GM10266 (cell line): ENCODE data around the gene P2RX4.

Experiments
- DNase-seq: peaks from one replicate; pipeline ENCODE4 v3.0.0; 2012; ENCODE audit errors: extremely low spot score
- TF ChIP-seq, protein P1 (sequence below): IDR thresholded peaks from 2 replicates; pipeline ENCODE4 v1.5.1; 2012; ENCODE audit warnings: mild to moderate bottlenecking, low read depth; ENCODE audit not compliant: control insufficient read depth, insufficient read depth; ENCODE audit errors: missing control alignments

The P2RX4 gene

DNA sequence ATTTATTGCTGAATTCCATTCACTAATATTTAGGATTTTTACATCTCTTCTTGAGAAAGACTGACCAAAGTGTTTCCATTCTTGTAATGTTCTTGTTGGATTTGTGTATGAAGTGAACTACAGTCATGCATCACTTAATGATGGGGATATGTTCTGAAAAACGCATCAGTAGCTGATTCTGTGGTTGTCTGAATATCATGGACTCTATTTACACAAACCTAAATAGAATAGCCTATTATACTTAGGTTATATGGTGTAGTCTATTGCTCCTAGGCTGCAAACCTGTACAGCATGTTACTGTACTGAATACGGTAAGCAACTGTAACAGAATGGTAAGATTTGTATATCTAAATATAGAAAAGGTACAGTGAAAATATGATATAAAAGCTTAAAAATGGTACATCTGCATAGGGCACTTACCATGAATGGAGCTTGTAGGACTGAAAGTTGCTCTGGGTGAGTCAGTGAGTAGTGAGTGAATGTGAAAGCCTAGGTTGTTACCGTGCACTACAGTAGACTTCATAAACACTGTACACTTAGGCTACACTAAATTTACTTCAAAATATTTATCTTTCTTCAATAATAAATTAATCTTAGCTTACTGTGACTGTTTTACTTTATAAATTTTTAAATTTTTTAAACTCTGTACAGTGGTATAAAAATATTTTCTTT is 27.6 kb upstream of the P2RX4 start:
- DNase-seq, result no peak
- TF ChIP-seq, protein P1, sequence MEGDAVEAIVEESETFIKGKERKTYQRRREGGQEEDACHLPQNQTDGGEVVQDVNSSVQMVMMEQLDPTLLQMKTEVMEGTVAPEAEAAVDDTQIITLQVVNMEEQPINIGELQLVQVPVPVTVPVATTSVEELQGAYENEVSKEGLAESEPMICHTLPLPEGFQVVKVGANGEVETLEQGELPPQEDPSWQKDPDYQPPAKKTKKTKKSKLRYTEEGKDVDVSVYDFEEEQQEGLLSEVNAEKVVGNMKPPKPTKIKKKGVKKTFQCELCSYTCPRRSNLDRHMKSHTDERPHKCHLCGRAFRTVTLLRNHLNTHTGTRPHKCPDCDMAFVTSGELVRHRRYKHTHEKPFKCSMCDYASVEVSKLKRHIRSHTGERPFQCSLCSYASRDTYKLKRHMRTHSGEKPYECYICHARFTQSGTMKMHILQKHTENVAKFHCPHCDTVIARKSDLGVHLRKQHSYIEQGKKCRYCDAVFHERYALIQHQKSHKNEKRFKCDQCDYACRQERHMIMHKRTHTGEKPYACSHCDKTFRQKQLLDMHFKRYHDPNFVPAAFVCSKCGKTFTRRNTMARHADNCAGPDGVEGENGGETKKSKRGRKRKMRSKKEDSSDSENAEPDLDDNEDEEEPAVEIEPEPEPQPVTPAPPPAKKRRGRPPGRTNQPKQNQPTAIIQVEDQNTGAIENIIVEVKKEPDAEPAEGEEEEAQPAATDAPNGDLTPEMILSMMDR, result no peak

DNA sequence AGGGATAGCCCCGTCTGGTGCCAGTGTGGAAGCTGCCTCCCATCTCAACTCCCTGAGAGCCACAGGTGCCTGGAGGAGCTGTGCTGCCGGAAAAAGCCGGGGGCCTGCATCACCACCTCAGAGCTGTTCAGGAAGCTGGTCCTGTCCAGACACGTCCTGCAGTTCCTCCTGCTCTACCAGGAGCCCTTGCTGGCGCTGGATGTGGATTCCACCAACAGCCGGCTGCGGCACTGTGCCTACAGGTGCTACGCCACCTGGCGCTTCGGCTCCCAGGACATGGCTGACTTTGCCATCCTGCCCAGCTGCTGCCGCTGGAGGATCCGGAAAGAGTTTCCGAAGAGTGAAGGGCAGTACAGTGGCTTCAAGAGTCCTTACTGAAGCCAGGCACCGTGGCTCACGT is 25.5 kb upstream of the P2RX4 start:
- DNase-seq, result no peak
- TF ChIP-seq, protein P1, result no peak

DNA sequence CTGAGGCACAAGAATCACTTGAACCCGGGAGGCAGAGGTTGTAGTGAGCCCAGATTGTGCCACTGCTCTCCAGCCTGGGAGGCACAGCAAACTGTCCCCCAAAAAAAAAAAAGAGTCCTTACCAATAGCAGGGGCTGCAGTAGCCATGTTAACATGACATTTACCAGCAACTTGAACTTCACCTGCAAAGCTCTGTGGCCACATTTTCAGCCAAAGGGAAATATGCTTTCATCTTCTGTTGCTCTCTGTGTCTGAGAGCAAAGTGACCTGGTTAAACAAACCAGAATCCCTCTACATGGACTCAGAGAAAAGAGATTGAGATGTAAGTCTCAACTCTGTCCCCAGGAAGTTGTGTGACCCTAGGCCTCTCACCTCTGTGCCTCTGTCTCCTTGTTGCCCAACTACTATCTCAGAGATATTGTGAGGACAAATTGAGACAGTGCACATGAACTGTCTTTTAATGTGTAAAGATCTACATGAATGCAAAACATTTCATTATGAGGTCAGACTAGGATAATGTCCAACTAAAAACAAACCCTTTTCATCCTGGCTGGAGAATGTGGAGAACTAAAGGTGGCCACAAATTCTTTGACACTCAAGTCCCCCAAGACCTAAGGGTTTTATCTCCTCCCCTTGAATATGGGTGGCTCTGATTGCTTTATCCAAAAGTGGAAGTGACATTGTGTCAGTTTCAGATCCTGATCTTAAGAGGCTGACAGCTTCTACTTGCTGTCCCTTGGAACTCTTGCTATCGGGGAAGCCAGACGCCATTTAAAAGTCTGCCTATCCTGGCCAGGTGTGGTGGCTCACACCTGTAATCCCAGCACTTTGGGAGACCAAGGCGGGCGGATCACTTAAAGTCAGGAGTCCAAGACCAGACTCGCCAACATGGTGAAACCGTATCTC is 24.7 kb upstream of the P2RX4 start:
- TF ChIP-seq, protein P1, result no peak
- no peak for DNase-seq

DNA sequence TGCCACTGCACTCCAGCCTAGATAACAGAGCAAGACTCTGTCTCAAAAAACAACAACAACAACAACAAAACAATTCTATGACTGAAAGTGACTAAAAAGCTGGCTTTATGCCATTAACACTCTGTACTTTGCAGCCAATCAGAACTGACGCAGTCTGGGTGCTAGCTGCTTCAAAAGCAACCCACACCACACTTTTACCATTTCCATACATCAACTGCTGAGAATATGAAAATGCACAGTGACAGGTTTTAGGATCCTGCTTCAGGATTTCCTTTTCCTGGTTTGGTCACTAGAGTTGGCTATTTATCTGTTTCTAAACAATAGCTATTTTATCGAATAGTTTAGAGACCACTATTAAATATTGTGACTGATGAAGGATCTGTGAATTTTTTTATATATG is 23.1 kb upstream of the P2RX4 start:
- TF ChIP-seq, protein P1, result no peak
- no peak for DNase-seq

DNA sequence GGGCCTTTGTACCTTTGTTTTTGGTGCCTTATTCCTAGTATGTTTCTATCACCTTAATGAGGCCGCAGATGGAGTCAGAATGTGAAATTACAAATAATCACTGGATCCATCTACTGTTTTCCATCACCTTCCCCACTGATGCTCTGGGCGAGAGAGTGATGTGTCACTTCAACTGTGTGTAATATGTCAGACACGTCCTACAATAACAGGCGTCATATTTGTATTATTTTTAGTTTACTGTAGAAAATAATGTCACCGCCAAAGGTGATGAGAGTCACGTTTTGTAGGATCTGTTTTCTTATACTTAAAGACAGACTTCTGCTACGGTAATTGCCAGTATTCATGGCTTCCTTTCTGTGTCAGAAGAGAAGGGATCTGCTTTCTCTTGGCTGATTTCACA is 22.4 kb upstream of the P2RX4 start:
- no peak for DNase-seq
- TF ChIP-seq, protein P1, result no peak

DNA sequence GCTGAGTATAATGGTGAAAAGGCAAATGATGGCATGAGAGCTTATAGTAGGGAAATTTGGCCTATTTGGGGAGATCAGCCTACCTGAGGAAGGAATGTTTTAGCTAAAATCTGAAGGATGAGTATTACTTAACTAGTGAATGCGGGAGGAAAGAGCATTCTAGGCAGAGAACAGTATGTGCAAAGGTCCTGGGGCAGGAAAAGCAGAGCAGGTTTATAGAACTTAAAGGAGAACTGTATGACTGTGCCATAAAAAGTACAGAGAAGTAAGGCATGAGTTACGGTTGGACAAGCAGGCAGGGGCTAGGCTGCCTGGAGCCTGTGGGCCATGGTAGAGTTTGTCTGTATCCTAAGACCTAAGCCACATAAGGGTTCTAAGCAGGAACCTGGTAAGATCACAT is 21.7 kb upstream of the P2RX4 start:
- TF ChIP-seq, protein P1, result no peak
- DNase-seq, result no peak

DNA sequence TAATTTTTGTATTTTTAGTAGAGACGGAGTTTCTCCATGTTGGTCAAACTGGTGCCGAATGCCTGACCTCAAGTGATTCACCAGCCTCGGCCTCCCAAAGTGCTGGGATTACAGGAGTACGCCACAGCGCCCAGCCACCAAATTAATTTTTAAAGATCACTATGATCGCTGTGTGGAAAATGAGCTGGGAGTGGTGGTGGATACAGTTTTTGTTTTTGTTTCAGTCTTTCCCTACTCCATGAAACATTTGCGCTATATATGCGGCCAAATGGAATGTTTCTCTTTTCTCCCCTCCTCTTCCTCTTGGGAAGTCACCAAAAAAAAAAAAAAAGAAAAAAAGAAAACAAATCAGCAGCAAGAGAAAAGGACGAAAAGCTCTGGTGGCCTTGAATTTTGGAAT is 20.8 kb upstream of the P2RX4 start:
- no peak for DNase-seq
- TF ChIP-seq, protein P1, result no peak
